ENCODE results near the gene HMGCS1.
"Not testable (repeated sequence)": the region's sequence is repeated elsewhere in the genome, so short reads cannot be mapped to it uniquely, and the experiment has no call there.

Gene HMGCS1

DNA sequence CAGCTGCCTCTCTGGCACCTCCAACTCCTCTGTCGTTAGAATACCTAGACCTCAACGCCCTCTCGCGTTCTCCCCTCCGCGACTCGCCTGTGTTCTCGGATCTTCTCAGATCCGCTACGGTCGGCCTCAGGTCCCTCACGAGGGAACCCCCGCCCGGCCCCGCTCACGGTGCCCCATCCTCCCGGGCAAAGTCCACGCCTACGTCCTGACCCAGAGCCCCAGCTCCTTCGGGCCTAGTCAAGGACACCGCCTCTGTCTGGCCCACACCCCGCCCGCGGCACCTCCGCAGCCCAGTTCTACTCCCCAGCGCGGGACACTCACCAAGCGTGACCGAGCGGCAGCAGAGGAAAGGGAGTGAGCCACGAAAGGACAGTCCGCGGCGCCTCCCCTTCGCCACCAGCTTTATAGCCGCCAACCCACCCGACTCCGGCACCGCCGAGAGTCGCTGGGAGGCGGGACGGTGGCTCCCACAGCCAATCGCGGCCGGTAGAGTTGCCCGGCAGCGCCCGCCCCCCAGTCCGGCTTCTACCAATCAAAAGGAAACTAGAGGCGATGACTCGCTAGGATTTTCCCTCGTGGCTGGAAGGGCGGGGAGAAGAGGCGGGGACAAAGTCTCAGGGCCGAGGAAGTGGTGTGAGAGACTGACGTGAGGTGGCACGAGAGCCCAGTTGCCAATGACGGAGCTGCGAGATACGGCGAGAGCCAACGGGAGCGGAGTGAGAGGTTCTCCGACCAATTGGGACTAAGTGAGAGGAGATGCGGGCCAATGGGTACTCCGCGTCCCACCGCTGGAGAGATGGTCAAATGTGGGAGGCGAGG, at the start of gene HMGCS1:
Gene HMGCS1, minus strand, starts transcription at position 378 of the 819 bp plus-strand sequence. CDS start 14,447 bp downstream, outside the sequence.
- peak; percentile 100 for DNase-seq

DNA sequence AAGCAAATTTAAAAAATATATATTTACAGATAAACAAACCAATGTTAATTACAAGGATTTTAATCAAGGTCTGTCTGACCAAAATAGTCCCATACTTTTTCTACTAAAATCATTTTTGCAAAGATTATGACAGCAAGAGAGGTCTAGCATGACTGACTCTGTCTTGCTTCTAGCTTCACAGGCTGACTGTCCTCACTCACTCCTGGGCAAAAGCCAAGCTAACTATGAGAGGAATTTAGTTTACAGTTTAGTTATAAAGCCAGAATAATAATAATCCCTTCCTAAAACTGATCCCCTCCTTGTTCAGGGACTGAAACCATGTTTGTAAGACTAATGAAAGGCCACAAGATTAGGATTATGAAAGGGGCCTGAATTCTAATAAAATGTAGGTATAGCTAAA, 45.5 kb upstream of the HMGCS1 start:
- DNase-seq = no peak

DNA sequence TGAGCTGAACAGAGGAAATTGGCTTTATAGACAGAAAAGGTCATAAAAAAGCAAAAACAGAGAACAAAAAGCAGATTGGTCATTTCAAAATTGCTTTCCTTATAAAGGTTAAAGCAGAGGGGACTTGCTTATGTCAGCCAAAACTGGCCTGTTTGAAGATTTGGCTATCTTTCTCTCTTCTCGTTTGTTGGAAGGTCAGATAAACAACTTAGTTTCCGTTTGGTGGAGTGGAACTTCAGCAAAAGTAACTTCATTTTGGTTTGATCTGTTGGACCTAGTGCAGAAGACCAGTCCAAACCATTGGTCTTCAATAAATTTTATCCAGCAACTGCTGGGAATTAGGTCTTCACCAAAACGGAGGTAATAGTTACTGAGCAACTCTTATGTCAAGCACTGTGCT, 45.1 kb upstream of the HMGCS1 start:
- DNase-seq = no peak

DNA sequence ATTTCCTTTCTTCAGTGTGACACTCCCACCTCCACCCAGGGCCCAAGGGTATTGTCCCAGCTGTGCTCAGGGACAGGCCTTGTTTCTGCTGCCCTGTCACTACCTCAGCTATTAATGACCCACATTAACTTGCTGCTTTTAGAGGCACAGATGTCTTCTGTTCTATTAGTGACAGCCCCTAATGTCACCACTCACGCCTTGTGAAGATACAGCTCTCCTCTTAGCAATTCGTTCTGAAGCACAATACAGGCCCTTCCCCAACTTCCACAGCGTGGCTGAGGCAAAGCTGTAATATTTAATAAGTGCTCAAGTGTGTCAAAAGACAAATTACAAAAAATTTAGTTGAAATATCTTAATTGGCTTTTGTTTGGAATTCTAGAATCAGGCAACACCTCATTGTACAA, 44.7 kb upstream of the HMGCS1 start:
- no peak for DNase-seq

DNA sequence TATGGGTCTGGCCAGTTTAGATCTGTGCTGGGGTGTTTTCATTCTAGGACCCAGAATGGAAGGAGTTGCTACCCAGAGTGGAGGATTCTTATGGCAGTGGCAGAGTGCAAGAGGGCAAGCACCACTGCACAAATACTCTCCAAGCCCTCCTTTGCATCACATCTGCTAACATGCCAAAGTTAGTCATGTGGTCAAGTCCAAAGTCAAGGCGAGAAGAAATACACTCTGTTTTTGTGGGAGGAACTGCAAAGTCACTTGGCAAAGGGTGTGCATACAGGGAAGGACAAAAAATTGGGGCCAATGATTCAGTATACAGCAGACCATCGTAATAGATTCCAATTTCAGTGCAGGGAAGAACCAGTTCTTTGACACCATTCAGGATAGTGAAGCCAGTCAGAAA, 43.9 kb upstream of the HMGCS1 start:
- no peak for DNase-seq

DNA sequence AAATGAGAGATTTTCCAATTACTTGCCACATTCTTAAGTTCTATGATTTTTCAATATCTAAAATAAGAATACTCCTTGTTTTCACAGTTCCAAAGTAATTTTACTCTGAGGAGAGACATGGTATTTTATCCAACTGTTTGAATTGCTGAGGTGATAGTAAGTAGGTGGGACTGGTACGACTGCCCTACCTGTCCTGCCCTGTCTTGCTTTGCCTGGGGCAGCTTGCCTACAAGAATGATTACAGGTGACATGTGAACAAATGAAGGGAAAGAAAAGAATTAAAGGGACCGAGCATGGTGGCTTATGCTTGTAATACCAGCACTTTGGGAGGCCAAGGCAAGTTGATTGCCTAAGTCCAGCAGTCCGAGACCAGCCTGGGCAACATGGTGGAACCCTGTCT, 41.6 kb upstream of the HMGCS1 start:
- no peak for DNase-seq

DNA sequence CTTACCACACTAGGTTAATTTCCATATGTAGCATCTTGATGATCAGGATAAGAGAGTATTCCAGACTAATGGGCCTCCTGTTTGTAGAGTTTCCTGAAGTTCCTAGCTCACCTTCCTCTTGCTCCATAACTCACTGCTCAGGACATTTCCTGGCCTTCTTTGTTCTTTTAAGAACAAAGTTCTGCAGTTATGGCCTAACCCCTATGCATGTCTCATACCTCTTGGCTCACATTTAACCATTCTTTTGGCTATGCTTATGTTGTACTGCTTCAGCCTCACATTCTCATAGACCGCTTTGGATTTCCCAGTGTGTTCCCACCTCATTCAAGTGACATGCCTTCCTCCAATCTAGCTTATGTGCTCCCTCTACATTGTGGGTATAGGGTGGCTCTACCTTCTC, 40.5 kb upstream of the HMGCS1 start:
- DNase-seq = no peak

DNA sequence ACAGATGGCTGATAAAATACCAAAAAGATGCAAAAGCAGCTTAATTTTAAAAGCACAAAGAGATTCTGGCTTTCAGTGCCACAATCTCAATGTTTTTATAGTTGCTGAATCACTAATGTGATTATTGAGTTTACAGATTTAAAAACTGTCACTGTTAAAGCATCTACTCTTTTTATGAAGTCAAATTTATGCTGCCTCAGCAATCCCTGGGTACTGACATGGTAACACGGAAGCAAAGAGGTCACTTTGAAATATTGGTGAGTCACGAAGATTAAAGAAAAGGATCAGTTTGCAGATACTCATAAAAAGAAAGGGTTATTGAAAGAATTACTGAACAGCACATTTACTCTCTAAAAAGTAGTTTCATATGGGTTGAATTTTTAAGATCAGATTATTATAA, 39.7 kb upstream of the HMGCS1 start:
- DNase-seq = no peak

DNA sequence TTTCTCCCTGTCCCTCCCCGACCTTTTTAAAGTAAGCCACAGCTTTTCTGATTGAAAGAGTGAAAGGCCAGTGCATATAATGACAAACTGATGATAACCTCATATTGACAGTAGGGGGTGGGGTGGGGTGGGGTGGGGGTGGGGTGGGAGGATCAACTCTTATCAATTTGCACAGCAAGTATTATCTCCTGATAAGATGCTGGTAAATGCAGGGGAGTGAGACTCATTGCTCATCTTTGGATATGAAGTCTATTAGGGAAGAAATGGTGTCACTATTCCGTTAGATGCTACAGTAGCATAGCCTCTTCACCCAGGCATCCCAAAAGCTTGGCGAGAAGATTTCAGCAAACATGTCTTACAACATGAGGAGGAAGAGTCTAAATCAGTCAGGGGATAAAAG, 38.9 kb upstream of the HMGCS1 start:
- DNase-seq = no peak

DNA sequence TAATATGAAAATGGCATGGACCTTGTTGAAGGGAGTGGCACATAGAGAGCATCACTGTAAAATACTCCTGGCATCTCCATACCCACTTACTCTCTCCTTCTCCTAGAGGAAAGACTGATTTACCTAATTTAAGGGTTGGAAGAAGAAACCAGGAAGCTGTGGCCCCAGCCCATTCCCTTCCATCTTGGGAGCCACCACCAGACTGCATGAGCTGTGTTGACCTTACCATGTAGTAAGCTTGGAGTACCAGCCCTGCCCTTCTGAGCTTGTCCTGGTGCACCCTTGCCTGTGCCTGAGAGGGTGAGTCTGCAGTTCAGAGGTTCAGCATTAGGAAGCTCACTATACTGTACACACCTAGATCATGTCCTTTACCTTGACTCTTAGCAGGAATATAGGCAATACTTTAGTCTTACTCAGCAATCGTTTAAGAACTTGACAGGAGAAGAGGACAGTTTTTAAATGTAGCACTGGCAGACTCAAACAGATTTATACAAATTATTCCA, 35.7 kb upstream of the HMGCS1 start:
- DNase-seq = no peak

DNA sequence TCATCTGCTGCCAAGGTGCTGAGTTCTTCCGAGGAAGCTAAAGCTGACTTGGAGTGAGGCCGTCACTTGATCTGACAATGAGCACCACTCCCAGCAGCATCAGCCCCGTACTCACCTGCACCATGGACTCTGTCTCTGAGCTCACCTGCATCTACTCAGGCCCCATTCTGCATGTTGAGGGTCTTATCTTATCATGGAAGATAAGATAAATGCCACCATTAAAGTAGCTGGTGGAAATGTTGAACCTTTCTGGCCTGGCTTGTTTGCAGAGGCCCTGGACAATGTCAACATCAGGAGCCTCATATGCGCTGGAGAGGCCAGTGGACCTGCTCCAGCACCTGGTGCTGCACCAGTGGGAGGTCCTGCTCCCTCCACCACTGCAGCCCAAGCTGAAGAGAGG, 35.0 kb upstream of the HMGCS1 start:
- DNase-seq = no peak

DNA sequence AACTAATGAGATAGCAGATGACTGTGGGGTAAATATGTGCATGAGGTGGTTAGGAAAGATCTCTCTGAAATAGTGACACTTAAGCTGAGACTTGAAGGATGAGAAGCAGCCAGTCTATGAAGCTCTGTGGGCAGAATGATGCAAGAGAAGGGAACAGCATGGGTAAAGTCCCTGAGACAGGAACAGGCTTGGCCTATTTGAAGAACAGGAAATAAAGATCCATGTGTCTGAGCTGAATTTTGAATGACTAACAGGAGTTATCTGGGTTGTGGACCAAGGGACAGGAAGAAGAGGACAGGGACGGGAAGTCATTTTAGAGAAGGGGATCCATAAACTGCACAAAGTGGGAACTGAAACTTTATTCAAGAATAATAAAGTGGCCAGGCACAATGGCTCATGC, 25.6 kb upstream of the HMGCS1 start:
- DNase-seq = no peak

DNA sequence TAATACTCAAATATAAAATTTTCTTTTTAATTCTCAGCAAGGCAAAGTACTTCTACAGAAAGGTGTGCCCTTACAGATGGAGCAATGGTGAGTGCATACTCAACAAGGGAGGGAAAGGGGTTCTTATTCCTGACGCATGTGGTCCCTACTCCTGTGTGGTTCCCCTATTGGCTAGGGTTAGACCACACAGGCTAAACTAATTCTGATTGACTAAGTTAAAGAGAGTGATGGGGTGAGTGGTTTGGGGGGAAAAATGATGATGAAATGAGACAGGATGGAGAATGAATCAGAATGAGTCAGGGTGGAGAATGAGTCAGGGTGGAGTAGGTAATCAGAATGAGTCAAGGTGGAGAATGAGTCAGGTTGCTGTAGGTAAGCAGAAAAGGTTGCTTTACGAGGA, 22.9 kb upstream of the HMGCS1 start:
- no peak for DNase-seq

DNA sequence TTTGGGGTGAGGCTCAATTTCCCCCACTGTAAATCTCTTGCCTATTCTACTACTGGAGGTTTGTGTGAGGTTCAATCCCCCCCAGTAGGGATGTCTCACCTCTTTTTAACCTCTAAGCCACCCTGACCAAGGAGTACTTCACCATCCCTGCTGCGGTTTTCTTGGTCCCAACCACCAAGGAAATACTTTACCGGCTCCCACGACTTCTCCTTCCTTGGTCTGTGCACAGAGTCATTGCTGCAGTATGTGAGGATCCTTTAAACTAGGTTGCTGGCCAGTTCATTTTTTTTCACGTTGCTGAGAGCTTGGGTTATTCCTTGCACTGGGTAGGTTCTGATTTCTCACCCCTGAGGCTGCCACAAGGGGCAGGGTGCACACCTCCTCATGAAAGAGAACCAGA, 22.5 kb upstream of the HMGCS1 start:
- DNase-seq = no peak

DNA sequence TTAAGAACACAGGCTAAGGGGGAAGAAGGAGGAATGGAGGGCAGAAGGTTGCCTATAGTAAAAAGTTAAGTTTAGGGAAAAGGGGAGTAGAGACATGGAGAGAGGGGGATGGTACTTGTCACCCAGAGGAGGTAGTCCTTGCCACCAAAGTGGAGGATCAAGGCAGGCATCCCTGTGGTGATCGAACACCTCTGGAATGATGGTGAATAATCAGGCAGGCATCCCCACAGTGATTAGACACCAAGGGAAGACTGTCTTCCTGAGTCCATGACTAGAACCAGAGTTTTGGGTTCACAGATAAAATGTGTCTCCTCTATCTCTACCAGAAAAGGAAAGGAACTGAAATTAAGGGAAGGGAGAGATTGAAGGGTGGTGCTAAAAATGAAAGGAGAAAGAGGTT, 19.2 kb upstream of the HMGCS1 start:
- DNase-seq = no peak

DNA sequence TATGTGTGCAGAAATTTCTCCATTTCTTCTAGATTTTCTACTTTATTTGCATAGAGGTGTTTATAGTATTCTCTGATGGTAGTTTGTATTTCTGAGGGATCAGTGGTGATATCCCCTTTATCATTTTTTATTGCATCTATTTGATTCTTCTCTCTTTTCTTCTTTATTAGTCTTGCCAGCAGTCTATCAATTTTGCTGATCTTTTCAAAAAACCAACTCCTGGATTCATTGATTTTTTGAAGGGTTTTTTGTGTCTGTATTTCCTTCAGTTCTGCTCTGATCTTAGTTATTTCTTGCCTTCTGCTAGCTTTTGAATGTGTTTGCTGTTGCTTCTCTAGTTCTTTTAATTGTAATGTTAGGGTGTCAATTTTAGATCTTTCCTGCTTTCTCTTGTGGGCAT, 12.4 kb upstream of the HMGCS1 start:
- DNase-seq = not testable (repeated sequence)

DNA sequence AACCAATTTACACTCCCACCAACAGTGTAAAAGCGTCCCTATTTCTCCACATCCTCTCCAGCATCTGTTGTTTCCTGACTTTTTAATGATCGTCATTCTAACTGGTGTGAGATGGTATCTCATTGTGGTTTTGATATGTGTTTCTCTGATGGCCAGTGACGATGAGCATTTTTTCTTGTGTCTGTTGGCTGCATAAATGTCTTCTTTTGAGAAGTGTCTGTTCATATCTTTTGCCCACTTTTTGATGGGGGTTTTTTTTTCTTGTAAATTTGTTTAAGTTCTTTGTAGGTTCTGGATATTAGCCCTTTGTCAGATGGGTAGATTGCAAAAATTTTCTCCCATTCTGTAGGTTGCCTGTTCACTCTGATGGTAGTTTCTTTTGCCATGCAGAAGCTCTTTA, 10.3 kb upstream of the HMGCS1 start:
- DNase-seq = not testable (repeated sequence)

DNA sequence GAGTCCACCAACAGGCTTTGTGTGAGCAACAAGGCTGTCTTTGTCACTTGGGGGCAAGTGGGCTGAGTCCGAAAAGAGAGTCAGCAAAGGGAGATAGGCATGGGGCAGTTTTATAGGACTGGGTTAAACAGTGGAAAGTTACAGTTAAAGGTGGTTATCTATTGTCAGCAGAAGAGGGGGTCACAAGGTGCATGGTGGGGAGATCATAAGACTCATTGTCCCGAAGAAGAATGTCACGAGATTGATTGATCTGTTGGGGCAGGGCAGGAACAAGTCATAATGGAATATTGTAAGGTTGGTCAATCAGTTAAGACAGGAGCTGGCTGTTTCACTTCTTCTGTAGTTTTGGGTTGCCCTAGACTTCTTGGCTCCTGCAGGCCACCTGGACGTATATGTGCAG, 7.6 kb upstream of the HMGCS1 start:
- DNase-seq = no peak

DNA sequence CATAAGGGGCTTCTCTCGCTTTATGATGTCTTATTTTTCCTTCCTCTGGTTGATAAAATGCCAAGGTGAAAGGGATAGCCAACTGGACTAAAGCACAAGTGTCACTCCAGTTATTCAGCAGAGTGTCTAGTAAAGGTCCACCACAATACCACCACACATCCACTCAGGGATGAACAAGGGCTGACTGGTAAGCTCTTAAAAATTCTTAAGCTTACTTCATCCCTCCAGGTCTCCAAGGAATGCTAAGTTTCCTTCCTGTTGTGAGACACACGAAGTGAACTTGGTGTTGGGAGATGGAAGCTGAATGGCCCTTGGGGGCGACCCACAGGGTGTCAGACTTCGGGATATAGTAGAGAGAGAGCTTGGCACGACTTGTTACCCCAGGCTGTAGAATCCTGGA, 3.2 kb upstream of the HMGCS1 start:
- no peak for DNase-seq

DNA sequence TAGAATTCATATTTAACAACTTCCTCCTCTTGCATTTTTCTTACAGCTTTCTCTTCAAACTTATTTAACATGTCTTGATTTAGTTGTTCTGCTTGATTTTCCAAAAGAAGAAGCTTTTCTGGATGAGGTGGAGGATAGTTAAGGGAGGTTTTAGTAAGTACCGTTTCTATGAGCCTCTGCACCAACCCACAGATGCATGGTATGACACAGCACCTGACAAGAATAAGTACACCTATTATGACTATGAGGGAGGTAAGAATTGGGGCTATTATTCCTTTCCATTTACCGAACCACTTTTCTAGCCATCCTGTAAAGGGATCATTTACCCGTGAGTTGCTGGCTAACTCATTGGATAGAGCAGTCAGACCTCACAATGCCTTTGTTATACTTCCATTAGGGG, 2.5 kb upstream of the HMGCS1 start:
- DNase-seq = no peak

DNA sequence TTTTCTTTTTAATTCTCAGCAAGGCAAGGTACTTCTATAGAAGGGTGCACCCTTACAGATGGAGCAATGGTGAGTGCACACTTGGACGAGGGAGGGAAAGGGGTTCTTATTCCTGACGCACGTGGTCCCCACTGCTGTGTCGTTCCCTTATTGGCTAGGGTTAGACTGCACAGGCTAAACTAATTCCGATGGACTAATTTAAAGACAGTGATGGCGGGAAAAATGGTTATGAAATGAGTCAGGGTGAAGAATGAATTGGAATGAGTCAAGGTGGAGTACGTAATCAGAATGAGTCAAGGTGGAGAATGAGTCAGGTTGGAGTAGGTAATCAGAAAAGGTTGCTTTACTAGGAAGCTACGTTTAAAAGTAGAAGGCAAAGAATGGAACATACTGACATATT, 2.1 kb upstream of the HMGCS1 start:
- no peak for DNase-seq

DNA sequence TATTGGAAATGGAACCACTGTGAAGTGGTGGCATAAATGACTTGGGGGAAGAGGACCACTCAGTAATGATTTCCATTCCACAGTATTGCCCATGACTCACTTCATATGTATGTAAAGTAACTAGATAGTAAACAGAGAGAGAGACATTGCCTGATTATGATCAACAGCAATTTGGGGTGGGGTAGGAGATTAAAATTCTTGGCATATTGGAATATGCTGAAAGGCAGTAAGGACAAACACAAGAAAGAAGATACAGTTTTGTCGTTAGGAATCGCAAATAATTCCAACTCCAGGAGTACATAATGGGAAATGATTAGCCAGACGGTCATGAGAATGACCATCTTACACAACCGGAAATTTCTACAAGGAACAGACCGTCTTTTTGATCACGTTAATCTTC, 1.5 kb upstream of the HMGCS1 start:
- DNase-seq = no peak

DNA sequence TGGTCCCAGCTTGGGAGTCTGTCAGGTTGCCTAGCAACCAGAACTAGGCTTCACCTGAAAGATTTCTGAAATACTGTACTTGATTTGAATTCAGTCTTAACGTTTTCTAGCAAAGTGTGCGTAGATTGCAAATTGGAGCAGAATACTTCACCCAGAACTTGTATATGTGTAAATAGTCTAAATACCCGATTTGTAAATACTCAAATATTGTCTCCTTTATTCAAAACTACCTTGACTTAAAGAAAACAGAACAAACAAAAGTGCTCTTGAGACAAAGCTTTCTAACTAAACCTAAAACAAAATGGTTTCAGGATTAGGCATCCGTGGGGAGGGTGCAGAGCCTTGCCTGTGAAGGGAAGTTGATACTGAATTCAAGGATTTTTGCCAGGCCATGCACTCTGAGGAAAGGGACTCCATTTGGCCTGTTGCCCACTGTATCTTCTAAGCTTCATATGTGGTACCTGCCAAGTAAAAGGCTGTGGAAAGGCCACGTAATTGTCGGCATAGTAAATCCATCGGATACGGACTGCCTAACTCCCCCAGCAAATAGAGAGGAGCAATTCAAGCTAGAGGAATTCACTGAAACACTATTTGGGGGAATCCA, 744 bp upstream of the HMGCS1 start:
- DNase-seq = peak; percentile 27

DNA sequence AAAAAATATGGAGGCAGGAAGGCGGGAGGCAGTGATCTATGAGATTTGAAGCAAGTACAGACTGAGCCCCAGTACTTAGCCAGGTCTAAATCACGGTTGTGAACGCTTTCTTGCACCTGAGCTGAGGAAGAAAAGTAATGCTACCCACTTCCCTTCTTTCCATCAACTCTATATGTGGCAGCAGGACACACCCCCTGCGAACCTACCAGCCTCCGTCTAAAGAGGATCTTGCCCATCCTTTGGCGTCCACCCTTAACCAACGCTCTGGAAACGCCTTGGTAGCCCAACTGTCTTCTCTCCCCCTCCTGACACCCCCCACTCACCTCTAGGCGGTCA, 545 bp downstream of the HMGCS1 start:
- no peak for DNase-seq
